Neural cell (in vitro differentiated cells): ENCODE data around the gene E2F1. TPM values are rescaled to one million over a fixed set of nuclear protein-coding genes. Genes with fewer than 3 reads are reported as not detected.

Experiments used
- H2AFZ ChIP-seq: fragments of 200-600, 300-800 bp; sonication (generic), shearing (Covaris generic); 2 replicates; pipeline ENCODE4 v1.6.0; 2014; ENCODE audit warnings: low read depth, mild to moderate bottlenecking, antibody characterized with exemption, low read length, moderate library complexity
- H3F3A ChIP-seq: fragments of 200-600 bp; shearing (Covaris generic); 2 replicates; pipeline ENCODE4 v1.6.1; 2016; ENCODE audit warnings: mild to moderate bottlenecking, moderate library complexity, mixed read lengths, antibody characterized with exemption, low read length; ENCODE audit not compliant: insufficient read depth, poor library complexity, severe bottlenecking
- H3K27ac ChIP-seq: fragments of 200-600, 300-800 bp; sonication (generic), shearing (Covaris generic); 2 replicates; pipeline ENCODE4 v1.5.1; 2014; ENCODE audit warnings: mild to moderate bottlenecking, low read length, moderate library complexity
- H3K27me3 ChIP-seq: fragments of 300-800, 200-600 bp; sonication (generic), shearing (Covaris generic); 2 replicates; pipeline ENCODE4 v1.6.0; 2014; ENCODE audit warnings: mild to moderate bottlenecking, low read depth, low read length, moderate library complexity; ENCODE audit not compliant: insufficient read depth
- H3K36me3 ChIP-seq: fragments of 300-800, 200-600 bp; sonication (generic), shearing (Covaris generic); 2 replicates; pipeline ENCODE4 v1.5.1; 2014; ENCODE audit warnings: mild to moderate bottlenecking, antibody characterized with exemption, low read length, moderate library complexity; ENCODE audit not compliant: insufficient read depth
- H3K4me2 ChIP-seq: fragments of 300-800, 200-600 bp; sonication (generic), shearing (Covaris generic); 2 replicates; pipeline ENCODE4 v1.6.0; 2014; ENCODE audit warnings: mild to moderate bottlenecking, low read length
- H3K4me3 ChIP-seq: fragments of 300-800, 200-600 bp; sonication (generic), shearing (Covaris generic); 2 replicates; pipeline ENCODE4 v1.5.1; 2014; ENCODE audit warnings: mild to moderate bottlenecking, low read length, moderate library complexity
- H3K79me2 ChIP-seq: fragments of 200-600 bp; shearing (Covaris generic); replicated peaks from 2 replicates; pipeline ENCODE4 v1.6.0; 2014; ENCODE audit warnings: mild to moderate bottlenecking, low read length, moderate library complexity; ENCODE audit not compliant: insufficient read depth
- H3K9ac ChIP-seq: fragments of 300-800, 200-600 bp; sonication (generic), shearing (Covaris generic); 2 replicates; pipeline ENCODE4 v1.6.1; 2016; ENCODE audit warnings: mild to moderate bottlenecking, low read length, mixed read lengths
- H3K9me2 ChIP-seq: fragments of 200-600 bp; shearing (Covaris generic); 2 replicates; pipeline ENCODE4 v1.6.1; 2016; ENCODE audit warnings: mild to moderate bottlenecking, low read length, mixed read lengths; ENCODE audit not compliant: insufficient read depth
- H3K9me3 ChIP-seq: fragments of 200-600, 300-800 bp; sonication (generic), shearing (Covaris generic); 2 replicates; pipeline ENCODE4 v1.6.1; 2016; ENCODE audit warnings: mild to moderate bottlenecking, mixed run types, low read length, moderate library complexity, mixed read lengths
- H4K20me1 ChIP-seq: fragments of 200-600 bp; shearing (Covaris generic); 2 replicates; pipeline ENCODE4 v1.6.1; 2016; ENCODE audit warnings: mild to moderate bottlenecking, mixed run types; ENCODE audit not compliant: insufficient read depth
- EP300 ChIP-seq: fragments of 450-650 bp; conservative IDR thresholded peaks from 2 replicates; pipeline ENCODE4 v1.6.1; 2014; ENCODE audit warnings: antibody characterized with exemption, mild to moderate bottlenecking, moderate library complexity; ENCODE audit not compliant: poor library complexity, severe bottlenecking
- EZH2 ChIP-seq: fragments of 200-600, 300-800 bp; shearing (Covaris generic), sonication (generic); IDR thresholded peaks from 2 replicates; pipeline ENCODE4 v1.6.1; 2014; ENCODE audit warnings: antibody characterized with exemption, low read length, borderline replicate concordance, mild to moderate bottlenecking; ENCODE audit not compliant: insufficient read depth, poor library complexity, severe bottlenecking
- MXI1 ChIP-seq: fragments of 450-650 bp; conservative IDR thresholded peaks from 2 replicates; pipeline ENCODE4 v1.6.1; 2014; ENCODE audit warnings: antibody characterized with exemption, mild to moderate bottlenecking; ENCODE audit not compliant: poor library complexity, severe bottlenecking
- POLR2AphosphoS5 ChIP-seq: IDR thresholded peaks from 2 replicates; pipeline ENCODE4 v1.6.1; 2012
- RAD21 ChIP-seq: fragments of 450-650 bp; conservative IDR thresholded peaks from 2 replicates; pipeline ENCODE4 v1.6.1; 2014; ENCODE audit warnings: antibody characterized with exemption, mild to moderate bottlenecking, moderate library complexity
- REST ChIP-seq: IDR thresholded peaks from 2 replicates; pipeline ENCODE4 v1.6.1; 2012; ENCODE audit warnings: borderline replicate concordance
- SMC3 ChIP-seq: fragments of 450-650 bp; conservative IDR thresholded peaks from 2 replicates; pipeline ENCODE4 v1.6.1; 2014; ENCODE audit warnings: antibody characterized with exemption, mild to moderate bottlenecking, moderate library complexity; ENCODE audit not compliant: poor library complexity
- TAF1 ChIP-seq: IDR thresholded peaks from 2 replicates; pipeline ENCODE4 v1.6.1; 2012; ENCODE audit warnings: low read depth
- polyA plus RNA-seq: library from polyadenylated mRNA; depleted of rRNA; stranded (reverse); fragments of >200 nt; gene quantifications from 2 replicates; pipeline ENCODE4 v1.2.3, GENCODE V29; 2014
- TF ChIP-seq, protein P1 (sequence below): fragments of 450-650 bp; IDR thresholded peaks from 2 replicates; pipeline ENCODE4 v1.5.1; 2014; ENCODE audit warnings: antibody characterized with exemption, mild to moderate bottlenecking, moderate library complexity; ENCODE audit not compliant: poor library complexity, severe bottlenecking

E2F1 gene
- polyA plus RNA-seq, 1 donor from 2014 or later: 2.3 TPM

DNA sequence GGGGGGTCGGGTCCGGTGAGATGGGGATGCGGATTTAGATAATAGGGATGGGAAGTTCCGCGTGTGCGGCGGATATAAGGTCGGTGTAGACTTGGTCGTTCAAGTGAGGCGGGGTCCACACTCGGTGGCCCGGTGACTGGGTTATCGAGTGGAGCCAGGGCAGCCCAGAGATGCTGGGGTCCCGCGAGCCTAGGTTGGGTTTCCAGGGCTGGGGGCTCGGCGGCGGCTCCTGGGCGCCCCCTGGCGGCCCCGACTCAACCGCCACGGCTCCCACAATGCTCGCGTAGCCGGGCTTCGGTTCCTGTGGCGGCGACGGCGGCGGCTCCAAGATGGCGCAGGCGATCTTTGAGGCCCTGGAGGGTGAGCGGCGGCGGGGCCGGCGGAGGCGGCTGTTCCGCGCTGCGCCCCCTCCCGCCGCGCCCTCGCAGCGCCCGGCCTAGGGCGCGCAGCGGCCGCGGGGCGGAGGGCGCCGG lies 45.5 kb upstream of the E2F1 start, which contains the start of gene ZNF341:
Gene ZNF341 (plus strand): TSS at position 304 of the 473 bp plus-strand sequence. CDS start 26 bp downstream, at position 330.
- H2AFZ ChIP-seq: peak within 1 kb of the TSS; percentile 89
- H3K4me3 ChIP-seq: peak within 1 kb of the TSS; percentile 63
- H3F3A ChIP-seq: no peaks in the 10 kb centered on the region
- H3K79me2 ChIP-seq: no peaks in the 10 kb centered on the region
- H3K27ac ChIP-seq: peak within 1 kb of the TSS; percentile 62
- no peaks in the 10 kb centered on the region for H3K36me3 ChIP-seq
- peak within 1 kb of the TSS; percentile 63 for H3K9ac ChIP-seq
- H3K9me3 ChIP-seq: peaks cover 3% of the 10 kb centered on the region
- no peaks in the 10 kb centered on the region for H3K27me3 ChIP-seq
- no peaks in the 10 kb centered on the region for H4K20me1 ChIP-seq
- TF ChIP-seq TAF1 (no peak), POLR2AphosphoS5 (peak; percentile 45), RAD21 (peak; percentile 77), SMC3 (peak; percentile 84)
- TF ChIP-seq, protein P1, sequence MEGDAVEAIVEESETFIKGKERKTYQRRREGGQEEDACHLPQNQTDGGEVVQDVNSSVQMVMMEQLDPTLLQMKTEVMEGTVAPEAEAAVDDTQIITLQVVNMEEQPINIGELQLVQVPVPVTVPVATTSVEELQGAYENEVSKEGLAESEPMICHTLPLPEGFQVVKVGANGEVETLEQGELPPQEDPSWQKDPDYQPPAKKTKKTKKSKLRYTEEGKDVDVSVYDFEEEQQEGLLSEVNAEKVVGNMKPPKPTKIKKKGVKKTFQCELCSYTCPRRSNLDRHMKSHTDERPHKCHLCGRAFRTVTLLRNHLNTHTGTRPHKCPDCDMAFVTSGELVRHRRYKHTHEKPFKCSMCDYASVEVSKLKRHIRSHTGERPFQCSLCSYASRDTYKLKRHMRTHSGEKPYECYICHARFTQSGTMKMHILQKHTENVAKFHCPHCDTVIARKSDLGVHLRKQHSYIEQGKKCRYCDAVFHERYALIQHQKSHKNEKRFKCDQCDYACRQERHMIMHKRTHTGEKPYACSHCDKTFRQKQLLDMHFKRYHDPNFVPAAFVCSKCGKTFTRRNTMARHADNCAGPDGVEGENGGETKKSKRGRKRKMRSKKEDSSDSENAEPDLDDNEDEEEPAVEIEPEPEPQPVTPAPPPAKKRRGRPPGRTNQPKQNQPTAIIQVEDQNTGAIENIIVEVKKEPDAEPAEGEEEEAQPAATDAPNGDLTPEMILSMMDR: peak; percentile 91
- H3K9me2 ChIP-seq: no peaks in the 10 kb centered on the region
- H3K4me2 ChIP-seq: peak within 1 kb of the TSS; percentile 59

DNA sequence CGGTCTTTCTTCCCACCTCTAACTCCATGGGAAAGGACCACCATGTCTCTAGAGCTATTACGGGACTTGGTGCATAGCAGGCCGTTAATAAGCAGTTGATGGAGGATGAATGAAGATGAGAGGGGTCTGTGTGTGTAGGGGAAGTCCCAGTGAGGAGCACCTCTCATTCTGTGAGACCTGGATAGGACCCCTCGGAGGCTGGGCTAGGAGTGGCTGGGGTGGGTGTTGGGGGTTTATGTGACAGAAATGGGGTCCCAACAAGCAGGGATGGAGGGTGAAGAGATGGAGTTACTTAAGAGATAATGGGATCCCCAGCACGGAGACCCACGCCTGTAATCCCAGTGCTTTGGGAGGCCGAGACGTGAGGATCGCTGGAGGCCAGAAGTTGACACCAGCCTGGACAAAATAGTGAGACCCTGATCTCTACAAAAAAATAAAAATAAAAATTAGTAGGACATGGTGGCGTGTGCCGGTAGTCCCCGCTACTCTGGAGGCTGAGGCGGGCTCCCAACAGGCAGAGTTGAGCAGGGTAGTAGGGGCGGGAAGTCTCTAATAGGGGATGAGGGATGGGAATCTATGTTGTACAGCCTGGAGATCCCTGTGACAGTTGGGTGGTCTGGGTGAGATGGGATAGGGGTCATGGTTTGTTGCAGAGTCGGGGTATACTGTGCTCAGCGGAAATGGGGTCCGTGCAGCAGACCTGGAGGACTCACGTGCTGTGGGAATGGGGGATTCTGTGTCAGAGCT lies 44.9 kb upstream of the E2F1 start:
- Histone ChIP-seq H3K27ac (peak overlapping the region; percentile 62), H3K9me3 (no peaks in the 10 kb centered on the region), H3F3A (no peaks in the 10 kb centered on the region)

GRCh38 chr20:33729101-33729500 lies 42.9 kb upstream of the E2F1 start:
- Histone ChIP-seq H3K4me3 (no peak overlapping the region), H3F3A (no peaks in the 10 kb centered on the region), H4K20me1 (no peaks in the 10 kb centered on the region), H3K4me2 (no peak overlapping the region), H2AFZ (no peak overlapping the region), H3K36me3 (no peaks in the 10 kb centered on the region), H3K9me3 (no peaks in the 10 kb centered on the region), H3K27ac (no peak overlapping the region), H3K79me2 (no peaks in the 10 kb centered on the region), H3K9ac (no peak overlapping the region), H3K9me2 (no peaks in the 10 kb centered on the region), H3K27me3 (no peaks in the 10 kb centered on the region)
- TF ChIP-seq, protein P1: no peak
- TF ChIP-seq MXI1: no peak
- no peak for TF ChIP-seq REST
- TF ChIP-seq SMC3: no peak
- no peak for TF ChIP-seq EP300
- no peak for TF ChIP-seq EZH2
- TF ChIP-seq RAD21: no peak
- TF ChIP-seq TAF1: no peak

More for the DNA sequence above, 44.9 kb upstream of the E2F1 start:
- TF ChIP-seq, protein P1: no peak
- Histone ChIP-seq H3K36me3 (no peaks in the 10 kb centered on the region), H3K27me3 (no peaks in the 10 kb centered on the region), H3K79me2 (no peaks in the 10 kb centered on the region), H3K4me2 (peak overlapping the region; percentile 6), H2AFZ (peak overlapping the region; percentile 89), H3K4me3 (peak overlapping the region; percentile 63), H3K9ac (peak overlapping the region; percentile 63), H3K9me2 (no peaks in the 10 kb centered on the region), H4K20me1 (no peaks in the 10 kb centered on the region)
